Uterus (tissue), 4 donors: ENCODE measurements around the gene C11orf21. TPM values are rescaled to one million over a fixed set of nuclear protein-coding genes. Genes with fewer than 3 reads are reported as not detected.
A peak's percentile ranks its signal among the peaks of the same experiment; 100 is the strongest.

Source experiments
- DNase-seq, 2 donors: peaks; one replicate each; pipeline ENCODE4 v3.0.0-alpha.2; 2019 to 2020
- H3K27ac ChIP-seq, 2 donors: fragments of 200-600 bp; sonication (generic); 1 replicate in 1 of 2; 2 replicates in 1 of 2; pipeline ENCODE4 v1.5.1; 2016 to 2018
- H3K27me3 ChIP-seq, 2 donors: fragments of 200-600 bp; sonication (generic); one replicate each; pipeline ENCODE4 v1.5.1; 2018 to 2019; ENCODE audit warnings: control low read depth in 1 of 2
- H3K36me3 ChIP-seq, 2 donors: fragments of 200-600 bp; sonication (generic); one replicate each; pipeline ENCODE4 v1.5.1; 2019; ENCODE audit warnings: control low read depth in 1 of 2
- H3K4me1 ChIP-seq, 2 donors: fragments of 200-600 bp; sonication (generic); one replicate each; pipeline ENCODE4 v1.5.1; 2018 to 2019; ENCODE audit warnings: control low read depth in 1 of 2
- H3K4me3 ChIP-seq, 2 donors: fragments of 200-600 bp; sonication (generic); 1 replicate in 1 of 2; 2 replicates in 1 of 2; pipeline ENCODE4 v1.5.1; 2018 to 2019; ENCODE audit warnings: mild to moderate bottlenecking in 1 of 2
- H3K9me3 ChIP-seq, 2 donors: fragments of 200-600 bp; sonication (generic); one replicate each; pipeline ENCODE4 v1.5.1; 2019; ENCODE audit warnings: control low read depth in 1 of 2
- CTCF ChIP-seq, 4 experiments: fragments of 200-600 bp in 2 of 4; fragments of 450-650 bp in 2 of 4; sonication (generic) in 2 of 4; IDR thresholded peaks; one replicate each; pipeline ENCODE4 v1.5.1; 2016 to 2019; ENCODE audit warnings: antibody characterized with exemption in 4 of 4, mild to moderate bottlenecking in 2 of 4, moderate library complexity in 1 of 4
- POLR2A ChIP-seq, 2 donors: fragments of 450-650 bp; IDR thresholded peaks; one replicate each; pipeline ENCODE4 v1.6.1; 2016; ENCODE audit warnings: antibody characterized with exemption in 2 of 2, mild to moderate bottlenecking in 1 of 2, moderate library complexity in 1 of 2
- intact Hi-C: fragments of 100-400 bp; cut with DNase I; formaldehyde crosslinking; loops from one replicate; pipeline ENCODE4 v1.15.1; 2023; ENCODE audit warnings: low total_unique reads
- total RNA-seq, 4 donors: library from RNA; depleted of rRNA in 3 of 4; stranded (reverse); fragments of >200 nt in 3 of 4; gene quantifications; one replicate each; pipeline versions ENCODE4 v1.1.0 to v1.2.4, GENCODE V29; 2014 to 2023
- donor health status: DM: yes; HTN: yes; CAD: no.

Gene C11orf21
- total RNA-seq, 4 donors from 2014 or later: 1.7 to 1.8 TPM; not detected in 2

GRCh38 chr11:2304506-2305139 lies 2.9 kb upstream of the C11orf21 start:
- intact Hi-C loops: loop anchor here (5.0 to 10.0 kb wide), 3 partner anchors 98 to 118 kb away; partner anchors contain the start of gene TSSC4
- TF ChIP-seq POLR2A (IDR thresholded peaks at IDR 0.05): no peak
- no peak for TF ChIP-seq CTCF (IDR thresholded peaks at IDR 0.05)
- Histone ChIP-seq H3K36me3 (no peaks in the 10 kb centered on the region), H3K4me1 (peaks cover 22 to 28% of the 10 kb centered on the region in 2 donors), H3K27ac (peak overlapping the region; percentile 89 to 99), H3K27me3 (no peaks in the 10 kb centered on the region), H3K9me3 (no peaks in the 10 kb centered on the region), H3K4me3 (no peak overlapping the region)
- peak in 1 of 2 donors; percentile 61 for DNase-seq

GRCh38 chr11:2303627-2304505 lies 2.1 kb upstream of the C11orf21 start:
- TF ChIP-seq POLR2A (IDR thresholded peaks at IDR 0.05) (no peak), CTCF (IDR thresholded peaks at IDR 0.05) (no peak)
- Histone ChIP-seq H3K4me3 (no peak overlapping the region), H3K36me3 (no peaks in the 10 kb centered on the region), H3K27me3 (no peaks in the 10 kb centered on the region), H3K9me3 (no peaks in the 10 kb centered on the region), H3K4me1 (peaks cover 22 to 28% of the 10 kb centered on the region in 2 donors), H3K27ac (peak overlapping the region; percentile 89 to 99)
- intact Hi-C loops: loop anchor here (5.0 to 10.0 kb wide), 2 partner anchors 109 to 118 kb away; no protein-coding TSS in a partner anchor
- DNase-seq: no peak

- H3K4me3 ChIP-seq: no peak overlapping the region
- peaks cover 22 to 28% of the 10 kb centered on the region in 2 donors for H3K4me1 ChIP-seq
- DNase-seq: no peak
- intact Hi-C loops: loop anchor here (5.0 to 10.0 kb wide), 2 partner anchors 108 to 119 kb away; no protein-coding TSS in a partner anchor
- peak overlapping the region; percentile 89 to 99 for H3K27ac ChIP-seq
- H3K9me3 ChIP-seq: no peaks in the 10 kb centered on the region
- no peak for TF ChIP-seq POLR2A (IDR thresholded peaks at IDR 0.05)
- TF ChIP-seq CTCF (IDR thresholded peaks at IDR 0.05): no peak
- H3K36me3 ChIP-seq: no peaks in the 10 kb centered on the region
- H3K27me3 ChIP-seq: no peaks in the 10 kb centered on the region
Measured at GRCh38 chr11:2302896-2303626, 1.3 kb upstream of the C11orf21 start.

- H3K27me3 ChIP-seq: no peaks in the 10 kb centered on the region
- no peak overlapping the region for H3K4me3 ChIP-seq
- TF ChIP-seq CTCF (IDR thresholded peaks at IDR 0.05): no peak
- no peak for TF ChIP-seq POLR2A (IDR thresholded peaks at IDR 0.05)
- no peak for DNase-seq
- no peaks in the 10 kb centered on the region for H3K36me3 ChIP-seq
- intact Hi-C loops: loop anchor here (5.0 to 10.0 kb wide), 2 partner anchors 108 to 120 kb away; no protein-coding TSS in a partner anchor
- no peaks in the 10 kb centered on the region for H3K9me3 ChIP-seq
- peak overlapping the region in 1 of 2 donors; percentile 89 for H3K27ac ChIP-seq
- peaks cover 21 to 26% of the 10 kb centered on the region in 2 donors for H3K4me1 ChIP-seq
Measured at GRCh38 chr11:2302306-2302895, 683 bp upstream of the C11orf21 start.
